Neural cell (in vitro differentiated cells): ENCODE data around the gene ANKRD34B. TPM values are rescaled to one million over a fixed set of nuclear protein-coding genes. Genes with fewer than 3 reads are reported as not detected.

Experiments
- H2AFZ ChIP-seq: fragments of 200-600, 300-800 bp; sonication (generic), shearing (Covaris generic); 2 replicates; pipeline ENCODE4 v1.6.0; 2014; ENCODE audit warnings: low read depth, mild to moderate bottlenecking, antibody characterized with exemption, low read length, moderate library complexity
- H3F3A ChIP-seq: fragments of 200-600 bp; shearing (Covaris generic); 2 replicates; pipeline ENCODE4 v1.6.1; 2016; ENCODE audit warnings: mild to moderate bottlenecking, moderate library complexity, mixed read lengths, antibody characterized with exemption, low read length; ENCODE audit not compliant: insufficient read depth, poor library complexity, severe bottlenecking
- H3K27ac ChIP-seq: fragments of 200-600, 300-800 bp; sonication (generic), shearing (Covaris generic); 2 replicates; pipeline ENCODE4 v1.5.1; 2014; ENCODE audit warnings: mild to moderate bottlenecking, low read length, moderate library complexity
- H3K27me3 ChIP-seq: fragments of 300-800, 200-600 bp; sonication (generic), shearing (Covaris generic); 2 replicates; pipeline ENCODE4 v1.6.0; 2014; ENCODE audit warnings: mild to moderate bottlenecking, low read depth, low read length, moderate library complexity; ENCODE audit not compliant: insufficient read depth
- H3K36me3 ChIP-seq: fragments of 300-800, 200-600 bp; sonication (generic), shearing (Covaris generic); 2 replicates; pipeline ENCODE4 v1.5.1; 2014; ENCODE audit warnings: mild to moderate bottlenecking, antibody characterized with exemption, low read length, moderate library complexity; ENCODE audit not compliant: insufficient read depth
- H3K4me2 ChIP-seq: fragments of 300-800, 200-600 bp; sonication (generic), shearing (Covaris generic); 2 replicates; pipeline ENCODE4 v1.6.0; 2014; ENCODE audit warnings: mild to moderate bottlenecking, low read length
- H3K4me3 ChIP-seq: fragments of 300-800, 200-600 bp; sonication (generic), shearing (Covaris generic); 2 replicates; pipeline ENCODE4 v1.5.1; 2014; ENCODE audit warnings: mild to moderate bottlenecking, low read length, moderate library complexity
- H3K79me2 ChIP-seq: fragments of 200-600 bp; shearing (Covaris generic); replicated peaks from 2 replicates; pipeline ENCODE4 v1.6.0; 2014; ENCODE audit warnings: mild to moderate bottlenecking, low read length, moderate library complexity; ENCODE audit not compliant: insufficient read depth
- H3K9ac ChIP-seq: fragments of 300-800, 200-600 bp; sonication (generic), shearing (Covaris generic); 2 replicates; pipeline ENCODE4 v1.6.1; 2016; ENCODE audit warnings: mild to moderate bottlenecking, low read length, mixed read lengths
- H3K9me2 ChIP-seq: fragments of 200-600 bp; shearing (Covaris generic); 2 replicates; pipeline ENCODE4 v1.6.1; 2016; ENCODE audit warnings: mild to moderate bottlenecking, low read length, mixed read lengths; ENCODE audit not compliant: insufficient read depth
- H3K9me3 ChIP-seq: fragments of 200-600, 300-800 bp; sonication (generic), shearing (Covaris generic); 2 replicates; pipeline ENCODE4 v1.6.1; 2016; ENCODE audit warnings: mild to moderate bottlenecking, mixed run types, low read length, moderate library complexity, mixed read lengths
- H4K20me1 ChIP-seq: fragments of 200-600 bp; shearing (Covaris generic); 2 replicates; pipeline ENCODE4 v1.6.1; 2016; ENCODE audit warnings: mild to moderate bottlenecking, mixed run types; ENCODE audit not compliant: insufficient read depth
- EP300 ChIP-seq: fragments of 450-650 bp; conservative IDR thresholded peaks from 2 replicates; pipeline ENCODE4 v1.6.1; 2014; ENCODE audit warnings: antibody characterized with exemption, mild to moderate bottlenecking, moderate library complexity; ENCODE audit not compliant: poor library complexity, severe bottlenecking
- EZH2 ChIP-seq: fragments of 200-600, 300-800 bp; shearing (Covaris generic), sonication (generic); IDR thresholded peaks from 2 replicates; pipeline ENCODE4 v1.6.1; 2014; ENCODE audit warnings: antibody characterized with exemption, low read length, borderline replicate concordance, mild to moderate bottlenecking; ENCODE audit not compliant: insufficient read depth, poor library complexity, severe bottlenecking
- MXI1 ChIP-seq: fragments of 450-650 bp; conservative IDR thresholded peaks from 2 replicates; pipeline ENCODE4 v1.6.1; 2014; ENCODE audit warnings: antibody characterized with exemption, mild to moderate bottlenecking; ENCODE audit not compliant: poor library complexity, severe bottlenecking
- POLR2AphosphoS5 ChIP-seq: IDR thresholded peaks from 2 replicates; pipeline ENCODE4 v1.6.1; 2012
- RAD21 ChIP-seq: fragments of 450-650 bp; conservative IDR thresholded peaks from 2 replicates; pipeline ENCODE4 v1.6.1; 2014; ENCODE audit warnings: antibody characterized with exemption, mild to moderate bottlenecking, moderate library complexity
- SMC3 ChIP-seq: fragments of 450-650 bp; conservative IDR thresholded peaks from 2 replicates; pipeline ENCODE4 v1.6.1; 2014; ENCODE audit warnings: antibody characterized with exemption, mild to moderate bottlenecking, moderate library complexity; ENCODE audit not compliant: poor library complexity
- TAF1 ChIP-seq: IDR thresholded peaks from 2 replicates; pipeline ENCODE4 v1.6.1; 2012; ENCODE audit warnings: low read depth
- polyA plus RNA-seq: library from polyadenylated mRNA; depleted of rRNA; stranded (reverse); fragments of >200 nt; gene quantifications from 2 replicates; pipeline ENCODE4 v1.2.3, GENCODE V29; 2014
- TF ChIP-seq, protein P1 (sequence below): IDR thresholded peaks from 2 replicates; pipeline ENCODE4 v1.6.1; 2012; ENCODE audit warnings: borderline replicate concordance
- TF ChIP-seq, protein P2 (sequence below): fragments of 450-650 bp; IDR thresholded peaks from 2 replicates; pipeline ENCODE4 v1.5.1; 2014; ENCODE audit warnings: antibody characterized with exemption, mild to moderate bottlenecking, moderate library complexity; ENCODE audit not compliant: poor library complexity, severe bottlenecking

Gene ANKRD34B
- polyA plus RNA-seq, 1 donor from 2014 or later = 0.32 TPM

DNA sequence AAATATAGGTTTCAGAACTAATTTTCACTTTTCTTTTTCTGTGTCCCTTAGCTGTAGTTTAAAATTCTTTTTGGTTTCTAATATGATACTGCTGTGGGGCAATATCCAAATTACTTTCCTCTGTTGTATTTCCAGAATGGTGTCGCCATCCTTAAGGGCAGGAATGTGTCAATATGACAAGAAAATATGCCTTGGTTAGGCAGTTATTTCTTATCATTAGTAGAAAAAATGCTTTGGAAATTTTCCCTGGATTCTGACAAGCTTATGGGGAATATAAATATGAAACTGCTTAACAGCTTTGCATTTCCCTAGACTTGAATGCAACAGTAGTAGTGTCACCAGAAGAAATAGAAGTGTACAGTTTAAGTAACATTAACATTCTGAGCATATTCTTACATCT is 29.4 kb downstream of the ANKRD34B start:
- no peaks in the 10 kb centered on the region for H3K79me2 ChIP-seq
- H3K4me2 ChIP-seq = no peak overlapping the region
- no peaks in the 10 kb centered on the region for H3K9me3 ChIP-seq

DNA sequence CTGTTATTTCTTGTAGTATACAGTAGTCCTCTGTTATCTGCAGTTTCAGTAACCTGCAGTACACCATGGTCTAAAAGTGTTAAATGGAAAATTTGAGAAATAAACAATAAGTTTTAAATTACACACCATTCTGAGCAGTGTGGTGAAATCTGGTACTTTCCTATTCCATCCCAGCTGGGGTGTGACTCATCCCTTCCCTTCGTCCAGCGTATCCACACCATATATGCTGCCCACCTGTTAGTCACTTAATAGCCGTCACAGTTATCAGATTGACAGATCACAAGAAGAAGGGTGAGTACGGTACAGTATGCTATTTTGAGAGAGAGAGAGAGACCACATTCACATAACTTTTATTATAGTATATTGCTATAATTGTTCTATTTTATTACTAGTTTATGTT is 53.3 kb downstream of the ANKRD34B start:
- Histone ChIP-seq H3K27ac (no peak overlapping the region), H3K27me3 (no peaks in the 10 kb centered on the region), H3K9ac (no peak overlapping the region), H3K79me2 (no peaks in the 10 kb centered on the region), H3K4me2 (no peak overlapping the region), H2AFZ (no peak overlapping the region), H4K20me1 (no peaks in the 10 kb centered on the region), H3K4me3 (no peak overlapping the region), H3K36me3 (no peaks in the 10 kb centered on the region), H3K9me3 (no peaks in the 10 kb centered on the region), H3K9me2 (no peaks in the 10 kb centered on the region), H3F3A (no peaks in the 10 kb centered on the region)
- TF ChIP-seq EZH2 (no peak), MXI1 (no peak), TAF1 (no peak), EP300 (no peak), RAD21 (no peak), SMC3 (no peak), POLR2AphosphoS5 (no peak)
- TF ChIP-seq, protein P1, sequence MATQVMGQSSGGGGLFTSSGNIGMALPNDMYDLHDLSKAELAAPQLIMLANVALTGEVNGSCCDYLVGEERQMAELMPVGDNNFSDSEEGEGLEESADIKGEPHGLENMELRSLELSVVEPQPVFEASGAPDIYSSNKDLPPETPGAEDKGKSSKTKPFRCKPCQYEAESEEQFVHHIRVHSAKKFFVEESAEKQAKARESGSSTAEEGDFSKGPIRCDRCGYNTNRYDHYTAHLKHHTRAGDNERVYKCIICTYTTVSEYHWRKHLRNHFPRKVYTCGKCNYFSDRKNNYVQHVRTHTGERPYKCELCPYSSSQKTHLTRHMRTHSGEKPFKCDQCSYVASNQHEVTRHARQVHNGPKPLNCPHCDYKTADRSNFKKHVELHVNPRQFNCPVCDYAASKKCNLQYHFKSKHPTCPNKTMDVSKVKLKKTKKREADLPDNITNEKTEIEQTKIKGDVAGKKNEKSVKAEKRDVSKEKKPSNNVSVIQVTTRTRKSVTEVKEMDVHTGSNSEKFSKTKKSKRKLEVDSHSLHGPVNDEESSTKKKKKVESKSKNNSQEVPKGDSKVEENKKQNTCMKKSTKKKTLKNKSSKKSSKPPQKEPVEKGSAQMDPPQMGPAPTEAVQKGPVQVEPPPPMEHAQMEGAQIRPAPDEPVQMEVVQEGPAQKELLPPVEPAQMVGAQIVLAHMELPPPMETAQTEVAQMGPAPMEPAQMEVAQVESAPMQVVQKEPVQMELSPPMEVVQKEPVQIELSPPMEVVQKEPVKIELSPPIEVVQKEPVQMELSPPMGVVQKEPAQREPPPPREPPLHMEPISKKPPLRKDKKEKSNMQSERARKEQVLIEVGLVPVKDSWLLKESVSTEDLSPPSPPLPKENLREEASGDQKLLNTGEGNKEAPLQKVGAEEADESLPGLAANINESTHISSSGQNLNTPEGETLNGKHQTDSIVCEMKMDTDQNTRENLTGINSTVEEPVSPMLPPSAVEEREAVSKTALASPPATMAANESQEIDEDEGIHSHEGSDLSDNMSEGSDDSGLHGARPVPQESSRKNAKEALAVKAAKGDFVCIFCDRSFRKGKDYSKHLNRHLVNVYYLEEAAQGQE = no peak
- TF ChIP-seq, protein P2, sequence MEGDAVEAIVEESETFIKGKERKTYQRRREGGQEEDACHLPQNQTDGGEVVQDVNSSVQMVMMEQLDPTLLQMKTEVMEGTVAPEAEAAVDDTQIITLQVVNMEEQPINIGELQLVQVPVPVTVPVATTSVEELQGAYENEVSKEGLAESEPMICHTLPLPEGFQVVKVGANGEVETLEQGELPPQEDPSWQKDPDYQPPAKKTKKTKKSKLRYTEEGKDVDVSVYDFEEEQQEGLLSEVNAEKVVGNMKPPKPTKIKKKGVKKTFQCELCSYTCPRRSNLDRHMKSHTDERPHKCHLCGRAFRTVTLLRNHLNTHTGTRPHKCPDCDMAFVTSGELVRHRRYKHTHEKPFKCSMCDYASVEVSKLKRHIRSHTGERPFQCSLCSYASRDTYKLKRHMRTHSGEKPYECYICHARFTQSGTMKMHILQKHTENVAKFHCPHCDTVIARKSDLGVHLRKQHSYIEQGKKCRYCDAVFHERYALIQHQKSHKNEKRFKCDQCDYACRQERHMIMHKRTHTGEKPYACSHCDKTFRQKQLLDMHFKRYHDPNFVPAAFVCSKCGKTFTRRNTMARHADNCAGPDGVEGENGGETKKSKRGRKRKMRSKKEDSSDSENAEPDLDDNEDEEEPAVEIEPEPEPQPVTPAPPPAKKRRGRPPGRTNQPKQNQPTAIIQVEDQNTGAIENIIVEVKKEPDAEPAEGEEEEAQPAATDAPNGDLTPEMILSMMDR = no peak

More for the DNA sequence above, 29.4 kb downstream of the ANKRD34B start:
- no peak overlapping the region for H2AFZ ChIP-seq
- no peak overlapping the region for H3K4me3 ChIP-seq
- H3K36me3 ChIP-seq = no peaks in the 10 kb centered on the region
- no peak overlapping the region for H3K27ac ChIP-seq
- H3K27me3 ChIP-seq = no peaks in the 10 kb centered on the region
- no peak overlapping the region for H3K9ac ChIP-seq
- no peaks in the 10 kb centered on the region for H3F3A ChIP-seq
- TF ChIP-seq, protein P1 = no peak
- no peak for TF ChIP-seq POLR2AphosphoS5
- no peak for TF ChIP-seq SMC3
- no peak for TF ChIP-seq EP300
- TF ChIP-seq TAF1 = no peak
- no peak for TF ChIP-seq MXI1
- TF ChIP-seq EZH2 = no peak
- TF ChIP-seq, protein P2 = no peak
- TF ChIP-seq RAD21 = no peak
- H3K9me2 ChIP-seq = no peaks in the 10 kb centered on the region
- no peaks in the 10 kb centered on the region for H4K20me1 ChIP-seq
